H1 (cell line): Measurements from ENCODE around the gene SPI1. TPM values are rescaled to one million over a fixed set of nuclear protein-coding genes. Genes with fewer than 3 reads are reported as not detected.

Experiments
- CTCF ChIA-PET: fragments of 300-600 bp; sonication (Branson Sonifier 250); formaldehyde crosslinking; loops from one replicate; lab custom pipeline; 2021; ENCODE audit not compliant: partially characterized antibody; lab: Charles Lee
- POLR2A ChIA-PET: fragments of 300-600 bp; sonication (Branson Sonifier 250); formaldehyde crosslinking; loops from one replicate; lab custom pipeline; 2021; ENCODE audit warnings: inconsistent platforms; ENCODE audit not compliant: partially characterized antibody; lab: Charles Lee
- DNase-seq, 2 experiments: peaks; one replicate each; pipeline versions ENCODE4 v3.0.0 to v3.0.0-alpha.2; 2010 to 2022; ENCODE audit warnings: low spot score in 2 of 2, low read depth in 1 of 2, mixed read lengths in 1 of 2
- FAIRE-seq: peaks from 2 replicates; lab custom pipeline; 2011; peaks lifted over from hg19 to GRCh38; lab: Jason Lieb, UNC
- H2AFZ ChIP-seq: 2 replicates; pipeline ENCODE4 v1.8.1; 2012; ENCODE audit warnings: low read length, inconsistent platforms
- H2AK5ac ChIP-seq: 2 replicates; pipeline ENCODE4 v1.6.1; 2013; ENCODE audit warnings: low read depth, low read length
- H2BK120ac ChIP-seq: replicated peaks from 2 replicates; pipeline ENCODE3; 2013; ENCODE audit warnings: low read depth, low read length, inconsistent platforms
- H2BK12ac ChIP-seq: 2 replicates; pipeline ENCODE4 v1.6.1; 2013; ENCODE audit warnings: low read depth, low read length
- H2BK15ac ChIP-seq: 2 replicates; pipeline ENCODE4 v1.6.1; 2013; ENCODE audit warnings: low read length
- H2BK20ac ChIP-seq: 2 replicates; pipeline ENCODE4 v1.6.1; 2013; ENCODE audit warnings: low read length
- H2BK5ac ChIP-seq: 2 replicates; pipeline ENCODE4 v1.6.1; 2013; ENCODE audit warnings: low read depth, low read length
- H3K14ac ChIP-seq: 2 replicates; pipeline ENCODE4 v1.6.1; 2013; ENCODE audit warnings: inconsistent platforms; ENCODE audit not compliant: insufficient read length
- H3K18ac ChIP-seq: 2 replicates; pipeline ENCODE4 v1.6.1; 2013; ENCODE audit warnings: low read length; ENCODE audit errors: extremely low read depth
- H3K23ac ChIP-seq: 2 replicates; pipeline ENCODE4 v1.6.1; 2013; ENCODE audit warnings: inconsistent platforms; ENCODE audit not compliant: insufficient read length
- H3K23me2 ChIP-seq: 2 replicates; pipeline ENCODE4 v1.6.1; 2013; ENCODE audit warnings: low read depth, low read length
- H3K27ac ChIP-seq: 2 replicates; pipeline ENCODE4 v1.6.1; 2011; ENCODE audit warnings: low read depth, low read length, inconsistent platforms
- H3K27me3 ChIP-seq, 4 experiments: replicated peaks in 1 of 4; 1 replicate in 1 of 4; 2 replicates in 3 of 4; pipeline versions ENCODE4 v1.6.1 to v1.8.1; 2011 to 2013; ENCODE audit warnings: low read length in 3 of 4, mild to moderate bottlenecking in 3 of 4, inconsistent platforms in 2 of 4, mixed read lengths in 2 of 4, moderate library complexity in 1 of 4; ENCODE audit not compliant: control insufficient read depth in 3 of 4, insufficient read depth in 3 of 4; ENCODE audit errors: extremely low read depth in 1 of 4
- H3K36me3 ChIP-seq, 4 experiments: 2 replicates each; pipeline versions ENCODE4 v1.6.1 to v1.8.1; 2011 to 2013; ENCODE audit warnings: mild to moderate bottlenecking in 4 of 4, low read length in 3 of 4, moderate library complexity in 2 of 4, control low read depth in 1 of 4, inconsistent platforms in 1 of 4; ENCODE audit not compliant: insufficient read depth in 4 of 4, control insufficient read depth in 2 of 4
- H3K4ac ChIP-seq: replicated peaks from 2 replicates; pipeline ENCODE3; 2013; ENCODE audit warnings: low read length, low read depth, mixed read lengths, inconsistent platforms; ENCODE audit not compliant: insufficient read length
- H3K4me1 ChIP-seq, 4 experiments: replicated peaks in 1 of 4; 1 replicate in 1 of 4; 2 replicates in 3 of 4; pipeline versions ENCODE4 v1.6.1 to v1.8.1; 2011 to 2013; ENCODE audit warnings: low read length in 3 of 4, inconsistent platforms in 2 of 4, mixed read lengths in 1 of 4; ENCODE audit not compliant: insufficient read depth in 4 of 4, control insufficient read depth in 3 of 4
- H3K4me2 ChIP-seq, 2 experiments: 2 replicates each; pipeline versions ENCODE4 v1.6.1 to v1.8.1; 2011 to 2013; ENCODE audit warnings: low read depth in 2 of 2, low read length in 2 of 2, control low read depth in 1 of 2, inconsistent platforms in 1 of 2, mild to moderate bottlenecking in 1 of 2; ENCODE audit not compliant: insufficient read depth in 1 of 2
- H3K4me3 ChIP-seq, 4 experiments: fragments of 200-600, 300-600 bp in 1 of 4; sonication (generic), shearing (Covaris generic), sonication (Bioruptor Twin) in 1 of 4; 2 replicates each; pipeline versions ENCODE4 v1.5.1 to v1.8.1; 2011 to 2016; ENCODE audit warnings: low read length in 4 of 4, low read depth in 3 of 4, control low read depth in 2 of 4, inconsistent platforms in 2 of 4, mild to moderate bottlenecking in 2 of 4, mixed read lengths in 1 of 4, moderate library complexity in 1 of 4; ENCODE audit not compliant: insufficient read depth in 2 of 4; ENCODE audit errors: extremely low read depth in 1 of 4
- H3K56ac ChIP-seq: replicated peaks from 2 replicates; pipeline ENCODE3; 2013; ENCODE audit warnings: low read depth, mild to moderate bottlenecking, mixed read lengths, low read length, inconsistent platforms; ENCODE audit not compliant: insufficient read length
- H3K79me1 ChIP-seq: 2 replicates; pipeline ENCODE4 v1.6.1; 2013; ENCODE audit warnings: low read depth, low read length, control low read depth
- H3K79me2 ChIP-seq, 2 experiments: 2 replicates each; pipeline versions ENCODE4 v1.6.1 to v1.8.1; 2012 to 2013; ENCODE audit warnings: low read length in 2 of 2, mild to moderate bottlenecking in 2 of 2, inconsistent platforms in 1 of 2; ENCODE audit not compliant: insufficient read depth in 2 of 2, control insufficient read depth in 1 of 2
- H3K9ac ChIP-seq, 4 experiments: replicated peaks in 1 of 4; 1 replicate in 1 of 4; 2 replicates in 3 of 4; pipeline versions ENCODE4 v1.6.1 to v1.8.1; 2011 to 2013; ENCODE audit warnings: low read depth in 3 of 4, low read length in 3 of 4, control low read depth in 2 of 4, mild to moderate bottlenecking in 2 of 4, moderate library complexity in 2 of 4, inconsistent platforms in 1 of 4; ENCODE audit errors: extremely low read depth in 1 of 4
- H3K9me3 ChIP-seq, 2 experiments: 2 replicates each; pipeline versions ENCODE4 v1.6.1 to v1.8.1; 2012 to 2013; ENCODE audit warnings: mild to moderate bottlenecking in 2 of 2, moderate library complexity in 2 of 2, control low read depth in 1 of 2, inconsistent platforms in 1 of 2, low read depth in 1 of 2, low read length in 1 of 2, mixed read lengths in 1 of 2; ENCODE audit not compliant: insufficient read depth in 2 of 2
- H4K20me1 ChIP-seq, 2 experiments: replicated peaks in 1 of 2; 2 replicates each; pipeline versions ENCODE3 to v1.8.1; 2011 to 2013; ENCODE audit warnings: inconsistent platforms in 2 of 2, low read length in 2 of 2, mild to moderate bottlenecking in 1 of 2; ENCODE audit not compliant: insufficient read depth in 2 of 2, control insufficient read depth in 1 of 2
- H4K5ac ChIP-seq: 2 replicates; pipeline ENCODE4 v1.6.1; 2013; ENCODE audit warnings: low read length, low read depth, mixed read lengths, inconsistent platforms; ENCODE audit not compliant: insufficient read length
- H4K8ac ChIP-seq: 2 replicates; pipeline ENCODE4 v1.8.0; 2013; ENCODE audit warnings: mild to moderate bottlenecking, moderate library complexity, low read length, inconsistent platforms; ENCODE audit not compliant: insufficient read depth; ENCODE audit errors: extremely low read depth
- H4K91ac ChIP-seq: replicated peaks from 2 replicates; pipeline ENCODE3; 2013; ENCODE audit warnings: low read length, mixed read lengths, inconsistent platforms; ENCODE audit not compliant: insufficient read length
- RAD21 ChIP-seq, 2 experiments: IDR thresholded peaks in 1 of 2; conservative IDR thresholded peaks in 1 of 2; 2 replicates each; pipeline ENCODE4 v1.6.1; 2011; ENCODE audit warnings: low read depth in 2 of 2, low read length in 2 of 2, improper control_type of control experiment in 1 of 2, inconsistent platforms in 1 of 2, mild to moderate bottlenecking in 1 of 2, moderate library complexity in 1 of 2
- WGBS, 2 experiments: shearing (Covaris generic) in 1 of 2; methylation state at CpG; one replicate each; pipeline versions ENCODE4 v1.1.6 to v1.1.7; 2013 to 2015; ENCODE audit warnings: low lambda C conversion rate in 2 of 2, mixed read lengths in 2 of 2, inconsistent platforms in 1 of 2, low coverage in 1 of 2, missing lambda C conversion rate in 1 of 2; ENCODE audit not compliant: insufficient replicate concordance in 2 of 2, insufficient coverage in 1 of 2, insufficient read length in 1 of 2; ENCODE audit errors: extremely low coverage in 1 of 2, missing lambda C conversion rate in 1 of 2; 5-methylcytosine and 5-hydroxymethylcytosine counted together
- polyA plus RNA-seq, 7 experiments: library from polyadenylated mRNA; depleted of rRNA in 3 of 7; stranded (reverse) in 5 of 7; unstranded in 2 of 7; fragments of >200 nt in 5 of 7; fragments of 200-250 nt in 2 of 7; gene quantifications; 1 replicate in 5 of 7; 2 replicates in 1 of 7; 4 replicates in 1 of 7; pipeline versions ENCODE4 v1.2.1 to v1.2.3, GENCODE V29; 2011 to 2013; ENCODE audit warnings: missing spikeins in 2 of 7, mixed read lengths in 2 of 7
- total RNA-seq: library from RNA; stranded (reverse); fragmentation: NEBNext Ultra II Directional; extraction: Animal tissue kit (Norgen Biotek cat#: 25700); gene quantifications from 2 replicates; pipeline ENCODE4 v1.2.1, GENCODE V29; 2021

The SPI1 gene
- total and polyA plus RNA-seq, 2 of the 8 experiments (the other 6 are each of a cell fraction or from before 2014, with no cell fraction given), result 0.12 TPM; not detected in 1

DNA sequence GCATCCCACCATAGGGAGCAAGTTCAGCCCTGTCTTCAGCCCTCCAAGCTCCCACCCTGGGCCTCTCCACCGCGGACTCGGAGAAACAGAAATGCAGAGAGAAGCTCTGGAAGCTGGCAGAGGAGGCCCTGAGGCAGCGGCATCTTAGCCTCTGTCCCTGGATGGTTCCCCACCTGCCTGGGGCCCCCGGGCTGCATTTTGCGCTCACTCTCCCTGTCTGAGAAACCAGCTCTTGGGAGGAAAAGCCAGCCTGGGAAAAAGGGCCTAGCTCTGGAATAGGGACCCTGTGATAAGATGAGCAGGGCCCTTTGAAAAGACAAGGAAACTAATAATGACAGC lies 12.0 kb upstream of the SPI1 start:
- Histone ChIP-seq H3K4me3 (no peak overlapping the region), H3K9me3 (no peaks in the 10 kb centered on the region), H2BK15ac (no peak overlapping the region), H3K79me2 (no peaks in the 10 kb centered on the region), H3K4me2 (no peak overlapping the region), H2AK5ac (no peak overlapping the region), H3K56ac (no peak overlapping the region), H3K4me1 (peaks cover 0 to 7% (median 0%) of the 10 kb centered on the region in 4 experiments; a peak in 2 of 7 replicates), H2BK12ac (no peak overlapping the region), H2BK120ac (no peak overlapping the region), H3K79me1 (no peaks in the 10 kb centered on the region), H3K27me3 (no peaks in the 10 kb centered on the region), H3K14ac (no peak overlapping the region), H3K18ac (no peak overlapping the region), H4K8ac (no peak overlapping the region), H4K91ac (no peak overlapping the region), H2AFZ (no peak overlapping the region), H4K5ac (no peak overlapping the region), H3K4ac (no peak overlapping the region), H4K20me1 (no peaks in the 10 kb centered on the region), H3K9ac (no peak overlapping the region), H3K27ac (no peak overlapping the region), H3K23ac (no peak overlapping the region), H2BK5ac (no peak overlapping the region), H2BK20ac (no peak overlapping the region), H3K23me2 (no peaks in the 10 kb centered on the region), H3K36me3 (no peaks in the 10 kb centered on the region)
- WGBS, 2 experiments, result 89% methylated on average over 6 of the region's 6 CpGs; no CpG with 5 or more reads in 1 of the 2 experiments
- POLR2A ChIA-PET, result interaction anchor here (1.2 to 5.4 kb wide), 3 partner anchors 9 to 15 kb away, joined by 3 to 29 read pairs (median 4); no protein-coding TSS in a partner anchor
- FAIRE-seq (no peak), DNase-seq (no peak)
- CTCF ChIA-PET, result interaction anchor here (1.1 to 10.7 kb wide), 7 partner anchors 10 to 185 kb away, joined by 3 to 78 read pairs (median 7); no protein-coding TSS in a partner anchor
- no peak for TF ChIP-seq RAD21 (IDR thresholded peaks at IDR 0.05 in 1 of 2, conservative IDR thresholded peaks at IDR 0.05 in 1 of 2; ENCODE audit: low read depth in 2 of 2, low read length in 2 of 2)
